Measurements from ENCODE around the gene DHFR.
"Not testable (repeated sequence)": the region's sequence is repeated elsewhere in the genome, so short reads cannot be mapped to it uniquely, and the experiment has no call there.

The DHFR gene

GRCh38 chr5:80592105-80592504 lies 62.7 kb downstream of the DHFR start:
- no peak for DNase-seq

DNA sequence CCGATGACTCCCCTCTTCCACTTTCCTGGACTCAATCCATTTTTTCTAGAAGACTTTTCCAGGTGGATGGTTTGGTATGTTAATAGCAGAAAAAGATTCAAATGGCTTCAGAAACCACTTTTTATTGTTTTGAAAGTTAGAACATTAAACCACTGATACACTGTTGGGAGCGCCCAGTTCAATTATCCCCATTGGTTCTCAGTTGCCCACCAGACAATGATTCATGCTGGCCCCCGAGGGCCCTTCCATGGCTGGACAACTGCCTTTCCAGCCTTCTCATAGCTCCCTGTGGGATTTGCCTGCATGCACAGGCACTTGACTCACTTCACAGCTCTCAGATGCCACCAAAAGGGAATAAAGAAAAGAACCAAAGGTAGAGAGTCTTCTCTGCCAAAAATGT lies 63.4 kb downstream of the DHFR start:
- no peak for DNase-seq

GRCh38 chr5:80590766-80591165 lies 64.0 kb downstream of the DHFR start:
- DNase-seq, result no peak

GRCh38 chr5:80588858-80589540 lies 65.8 kb downstream of the DHFR start:
- DNase-seq, result no peak

DNA sequence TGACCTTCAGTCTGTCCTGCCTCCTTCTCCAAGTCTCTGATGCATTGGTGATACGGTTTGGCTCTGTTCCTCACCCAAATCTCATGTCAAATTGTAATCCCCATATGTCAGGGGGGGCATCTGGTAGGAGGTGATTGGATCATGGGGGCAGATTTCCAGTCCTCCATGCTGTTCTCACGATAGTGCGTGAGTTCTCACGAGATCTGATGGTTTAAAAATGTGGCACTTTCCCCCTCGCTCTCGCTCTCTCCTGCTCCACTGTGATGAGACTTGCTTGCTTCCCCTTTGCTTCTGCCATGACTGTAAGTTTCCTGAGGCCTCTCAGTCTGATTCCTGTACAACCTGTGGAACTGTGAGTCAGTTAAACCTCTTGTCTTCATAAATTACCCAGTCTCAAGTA lies 70.0 kb downstream of the DHFR start:
- DNase-seq, result no peak

DNA sequence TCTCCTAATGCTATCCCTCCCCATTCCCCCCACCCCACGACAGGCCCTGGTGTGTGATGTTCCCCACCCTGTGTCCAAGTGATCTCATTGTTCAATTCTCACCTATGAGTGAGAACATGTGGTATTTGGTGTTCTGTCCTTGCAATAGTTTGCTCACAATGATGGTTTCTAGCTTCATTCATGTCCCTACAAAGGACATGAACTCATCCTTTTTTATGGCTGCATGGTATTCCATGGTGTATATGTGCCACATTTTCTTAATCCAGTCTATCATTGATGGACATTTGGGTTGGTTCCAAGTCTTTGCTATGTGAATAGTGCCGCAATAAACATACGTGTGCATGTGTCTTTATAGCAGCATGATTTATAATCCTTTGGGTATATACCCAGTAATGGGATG lies 74.5 kb downstream of the DHFR start:
- not testable (repeated sequence) for DNase-seq

DNA sequence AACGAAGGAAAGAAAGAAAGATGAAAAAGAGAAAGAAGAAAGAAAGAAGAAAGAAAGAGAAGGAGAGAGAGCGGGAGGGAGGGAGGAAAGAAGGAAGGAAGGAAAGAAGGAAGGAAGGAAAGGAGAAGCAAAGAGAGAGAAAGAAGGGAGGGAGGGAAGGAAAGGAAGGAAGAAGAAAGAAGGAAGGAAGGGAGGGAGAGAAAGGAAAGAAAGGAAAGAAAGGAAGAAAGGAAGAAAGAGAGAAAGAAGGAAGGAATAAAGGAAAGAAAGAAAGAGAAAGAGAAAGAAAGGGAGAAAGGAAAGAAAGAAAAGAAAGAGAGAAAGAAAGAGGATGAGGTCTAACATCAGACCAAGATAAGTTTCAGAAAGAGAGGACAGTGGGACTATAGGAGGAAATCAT lies 75.7 kb downstream of the DHFR start:
- DNase-seq, result no peak

DNA sequence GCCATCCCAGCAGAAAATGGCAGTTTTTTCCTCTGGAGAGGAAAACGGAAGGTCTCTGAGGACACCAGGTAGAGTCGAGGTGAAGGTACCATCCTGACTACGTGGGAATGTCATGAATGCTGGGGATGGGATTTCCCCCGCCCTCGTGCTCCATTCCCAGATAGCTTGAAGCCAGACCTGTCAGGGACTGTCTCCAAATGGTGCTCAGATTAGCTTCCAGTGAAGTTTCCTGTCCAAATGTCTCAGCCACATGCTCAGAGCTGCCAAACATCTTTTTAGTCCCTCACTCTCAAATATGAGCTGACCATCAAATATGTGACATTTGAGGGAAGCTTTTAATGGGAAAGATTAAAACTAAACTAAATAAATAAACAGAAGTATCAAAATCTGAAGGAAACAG lies 77.1 kb downstream of the DHFR start:
- no peak for DNase-seq

DNA sequence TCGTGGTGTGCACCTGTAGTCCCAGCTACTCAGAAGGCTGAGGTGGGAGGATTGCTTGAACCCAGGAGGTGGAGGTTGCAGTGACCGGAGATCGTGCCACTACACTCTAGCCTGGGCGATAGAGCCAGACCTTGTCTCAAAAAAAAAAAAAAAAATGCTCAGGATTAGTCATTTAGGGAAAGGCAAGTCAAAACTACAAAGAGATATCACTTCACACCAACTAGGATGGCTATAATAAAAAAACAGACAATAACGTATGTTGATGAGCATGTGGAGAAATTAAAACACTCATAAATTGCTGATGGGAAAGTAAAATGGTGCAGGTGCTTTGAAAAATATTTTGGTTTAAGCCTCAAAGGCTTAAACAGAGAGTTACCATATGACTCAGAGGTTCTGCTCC lies 78.4 kb downstream of the DHFR start:
- no peak for DNase-seq

All from NCI-H2171 treated with DMSO at 0.1 percent for 48 hours (cell line).